Peyer's patch (tissue), 4 donors: ENCODE data around the gene CACNA1B.

Source experiments
- CTCF ChIP-seq, 6 experiments: fragments of 450-650 bp in 4 of 6; fragments of 200-600 bp in 2 of 6; sonication (generic) in 1 of 6; IDR thresholded peaks; one replicate each; pipeline ENCODE4 v1.5.1; 2017 to 2019; ENCODE audit warnings: antibody characterized with exemption in 6 of 6, mild to moderate bottlenecking in 3 of 6, moderate library complexity in 1 of 6
- POLR2A ChIP-seq, 2 donors: fragments of 450-650 bp; IDR thresholded peaks; one replicate each; pipeline ENCODE4 v1.5.1; 2017; ENCODE audit warnings: antibody characterized with exemption in 2 of 2, mild to moderate bottlenecking in 2 of 2, moderate library complexity in 2 of 2

- TF ChIP-seq CTCF (IDR thresholded peaks at IDR 0.05) (no peak), POLR2A (IDR thresholded peaks at IDR 0.05) (no peak)
Observed at GRCh38 chr9:137836151-137836830, 41.3 kb upstream of the CACNA1B start.
